Panc1 (cell line): ENCODE results near the gene ZNF44.

Source experiments
- POLR2AphosphoS5 ChIP-seq: IDR thresholded peaks from 2 replicates; pipeline ENCODE4 v1.6.1; 2012; ENCODE audit warnings: mild to moderate bottlenecking, low read depth, low read length, moderate library complexity
- SIN3A ChIP-seq: IDR thresholded peaks from 2 replicates; pipeline ENCODE4 v1.6.1; 2012; ENCODE audit warnings: low read depth, mild to moderate bottlenecking, low read length, moderate library complexity, borderline replicate concordance; ENCODE audit not compliant: insufficient read depth
- TCF7L2 ChIP-seq: IDR thresholded peaks from 2 replicates; pipeline ENCODE4 v1.6.1; 2011; ENCODE audit warnings: mild to moderate bottlenecking, low read depth, low read length, inconsistent platforms
- TF ChIP-seq, protein P1 (sequence below): fragments of 450-650 bp; IDR thresholded peaks from 2 replicates; pipeline ENCODE4 v1.5.1; 2017; ENCODE audit warnings: mild to moderate bottlenecking
- TF ChIP-seq, protein P2 (sequence below), 2 experiments: IDR thresholded peaks; 2 replicates each; pipeline ENCODE4 v1.6.1; 2011 to 2012; ENCODE audit warnings: low read depth in 2 of 2, control low read depth in 1 of 2, low read length in 1 of 2, mild to moderate bottlenecking in 1 of 2, moderate library complexity in 1 of 2; ENCODE audit not compliant: insufficient read depth in 1 of 2

- TF ChIP-seq, protein P1, sequence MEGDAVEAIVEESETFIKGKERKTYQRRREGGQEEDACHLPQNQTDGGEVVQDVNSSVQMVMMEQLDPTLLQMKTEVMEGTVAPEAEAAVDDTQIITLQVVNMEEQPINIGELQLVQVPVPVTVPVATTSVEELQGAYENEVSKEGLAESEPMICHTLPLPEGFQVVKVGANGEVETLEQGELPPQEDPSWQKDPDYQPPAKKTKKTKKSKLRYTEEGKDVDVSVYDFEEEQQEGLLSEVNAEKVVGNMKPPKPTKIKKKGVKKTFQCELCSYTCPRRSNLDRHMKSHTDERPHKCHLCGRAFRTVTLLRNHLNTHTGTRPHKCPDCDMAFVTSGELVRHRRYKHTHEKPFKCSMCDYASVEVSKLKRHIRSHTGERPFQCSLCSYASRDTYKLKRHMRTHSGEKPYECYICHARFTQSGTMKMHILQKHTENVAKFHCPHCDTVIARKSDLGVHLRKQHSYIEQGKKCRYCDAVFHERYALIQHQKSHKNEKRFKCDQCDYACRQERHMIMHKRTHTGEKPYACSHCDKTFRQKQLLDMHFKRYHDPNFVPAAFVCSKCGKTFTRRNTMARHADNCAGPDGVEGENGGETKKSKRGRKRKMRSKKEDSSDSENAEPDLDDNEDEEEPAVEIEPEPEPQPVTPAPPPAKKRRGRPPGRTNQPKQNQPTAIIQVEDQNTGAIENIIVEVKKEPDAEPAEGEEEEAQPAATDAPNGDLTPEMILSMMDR, result no peak
- TF ChIP-seq POLR2AphosphoS5, result no peak
- TF ChIP-seq TCF7L2, result no peak
- TF ChIP-seq SIN3A, result no peak
- TF ChIP-seq, protein P2, sequence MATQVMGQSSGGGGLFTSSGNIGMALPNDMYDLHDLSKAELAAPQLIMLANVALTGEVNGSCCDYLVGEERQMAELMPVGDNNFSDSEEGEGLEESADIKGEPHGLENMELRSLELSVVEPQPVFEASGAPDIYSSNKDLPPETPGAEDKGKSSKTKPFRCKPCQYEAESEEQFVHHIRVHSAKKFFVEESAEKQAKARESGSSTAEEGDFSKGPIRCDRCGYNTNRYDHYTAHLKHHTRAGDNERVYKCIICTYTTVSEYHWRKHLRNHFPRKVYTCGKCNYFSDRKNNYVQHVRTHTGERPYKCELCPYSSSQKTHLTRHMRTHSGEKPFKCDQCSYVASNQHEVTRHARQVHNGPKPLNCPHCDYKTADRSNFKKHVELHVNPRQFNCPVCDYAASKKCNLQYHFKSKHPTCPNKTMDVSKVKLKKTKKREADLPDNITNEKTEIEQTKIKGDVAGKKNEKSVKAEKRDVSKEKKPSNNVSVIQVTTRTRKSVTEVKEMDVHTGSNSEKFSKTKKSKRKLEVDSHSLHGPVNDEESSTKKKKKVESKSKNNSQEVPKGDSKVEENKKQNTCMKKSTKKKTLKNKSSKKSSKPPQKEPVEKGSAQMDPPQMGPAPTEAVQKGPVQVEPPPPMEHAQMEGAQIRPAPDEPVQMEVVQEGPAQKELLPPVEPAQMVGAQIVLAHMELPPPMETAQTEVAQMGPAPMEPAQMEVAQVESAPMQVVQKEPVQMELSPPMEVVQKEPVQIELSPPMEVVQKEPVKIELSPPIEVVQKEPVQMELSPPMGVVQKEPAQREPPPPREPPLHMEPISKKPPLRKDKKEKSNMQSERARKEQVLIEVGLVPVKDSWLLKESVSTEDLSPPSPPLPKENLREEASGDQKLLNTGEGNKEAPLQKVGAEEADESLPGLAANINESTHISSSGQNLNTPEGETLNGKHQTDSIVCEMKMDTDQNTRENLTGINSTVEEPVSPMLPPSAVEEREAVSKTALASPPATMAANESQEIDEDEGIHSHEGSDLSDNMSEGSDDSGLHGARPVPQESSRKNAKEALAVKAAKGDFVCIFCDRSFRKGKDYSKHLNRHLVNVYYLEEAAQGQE (IDR thresholded peaks at IDR 0.05; ENCODE audit: insufficient read depth in 1 of 2, low read depth in 2 of 2, low read length in 1 of 2), result no peak
Measured at GRCh38 chr19:12222980-12223630, 71.6 kb downstream of the ZNF44 start.
